HEK293 (cell line): Measurements from ENCODE around the gene VPS51.

Experiments used
- GLI2 ChIP-seq: fragments of 450-650 bp; formaldehyde crosslinking; IDR thresholded peaks from 2 replicates; pipeline ENCODE4; 2017; ENCODE audit warnings: missing biosample characterization, missing genetic modification characterization, low read depth, borderline replicate concordance
- GLIS1 ChIP-seq: fragments of 450-650 bp; formaldehyde crosslinking; IDR thresholded peaks from 2 replicates; pipeline ENCODE4 v1.5.1; 2016; ENCODE audit warnings: missing biosample characterization, missing genetic modification characterization
- IKZF3 ChIP-seq: fragments of 450-650 bp; IDR thresholded peaks from 2 replicates; pipeline ENCODE4 v1.5.0; 2018; ENCODE audit warnings: missing biosample characterization, mild to moderate bottlenecking, missing genetic modification characterization, moderate library complexity
- INSM2 ChIP-seq: fragments of 450-650 bp; formaldehyde crosslinking; IDR thresholded peaks from 2 replicates; pipeline ENCODE4 v1.5.1; 2016; ENCODE audit warnings: missing biosample characterization, missing genetic modification characterization
- MEIS1 ChIP-seq: sonication (generic); formaldehyde crosslinking; IDR thresholded peaks from 2 replicates; pipeline ENCODE4 v1.8.1; 2022; ENCODE audit warnings: missing genetic modification reagents, mild to moderate bottlenecking, borderline replicate concordance
- TSHZ1 ChIP-seq: fragments of 450-650 bp; formaldehyde crosslinking; IDR thresholded peaks from 2 replicates; pipeline ENCODE4 v1.5.1; 2016; ENCODE audit warnings: missing biosample characterization, missing genetic modification characterization, borderline replicate concordance
- YY2 ChIP-seq: fragments of 450-650 bp; formaldehyde crosslinking; IDR thresholded peaks from 2 replicates; pipeline ENCODE4 v1.5.1; 2016; ENCODE audit warnings: missing biosample characterization, missing genetic modification characterization
- ZBTB1 ChIP-seq: fragments of 450-650 bp; formaldehyde crosslinking; IDR thresholded peaks from 2 replicates; pipeline ENCODE4 v1.5.1; 2016; ENCODE audit warnings: missing biosample characterization, missing genetic modification characterization
- ZBTB11 ChIP-seq: fragments of 450-650 bp; formaldehyde crosslinking; conservative IDR thresholded peaks from 2 replicates; pipeline ENCODE4 v1.5.1; 2016; ENCODE audit warnings: low read depth, missing biosample characterization, missing genetic modification characterization
- ZFP69B ChIP-seq: fragments of 450-650 bp; formaldehyde crosslinking; IDR thresholded peaks from 2 replicates; pipeline ENCODE4 v1.5.1; 2016; ENCODE audit warnings: missing biosample characterization, missing genetic modification characterization
- ZNF169 ChIP-seq: fragments of 450-650 bp; formaldehyde crosslinking; IDR thresholded peaks from 2 replicates; pipeline ENCODE4 v1.5.1; 2016; ENCODE audit warnings: missing biosample characterization, missing genetic modification characterization
- ZNF19 ChIP-seq: fragments of 450-650 bp; formaldehyde crosslinking; IDR thresholded peaks from 2 replicates; pipeline ENCODE4; 2016; ENCODE audit warnings: missing biosample characterization, missing genetic modification characterization, low read depth
- ZNF23 ChIP-seq: fragments of 450-650 bp; formaldehyde crosslinking; IDR thresholded peaks from 2 replicates; pipeline ENCODE4 v1.5.1; 2016; ENCODE audit warnings: missing biosample characterization, missing genetic modification characterization, borderline replicate concordance
- ZNF239 ChIP-seq: fragments of 450-650 bp; formaldehyde crosslinking; IDR thresholded peaks from 2 replicates; pipeline ENCODE4 v1.5.1; 2016; ENCODE audit warnings: missing biosample characterization, missing genetic modification characterization
- ZNF274 ChIP-seq, 2 experiments: fragments of 200-500 bp in 1 of 2; fragments of 450-650 bp in 1 of 2; sonication (Bioruptor generic) in 1 of 2; formaldehyde crosslinking in 1 of 2; IDR thresholded peaks; 2 replicates each; pipeline versions ENCODE4 v1.5.1 to v1.6.1; 2014 to 2016; ENCODE audit warnings: borderline replicate concordance in 1 of 2, inconsistent platforms in 1 of 2, low read length in 1 of 2, missing biosample characterization in 1 of 2, missing genetic modification characterization in 1 of 2
- ZNF518A ChIP-seq: fragments of 450-650 bp; formaldehyde crosslinking; conservative IDR thresholded peaks from 2 replicates; pipeline ENCODE4 v1.5.1; 2016; ENCODE audit warnings: low read depth, missing biosample characterization, missing genetic modification characterization
- ZNF600 ChIP-seq: fragments of 450-650 bp; formaldehyde crosslinking; IDR thresholded peaks from 2 replicates; pipeline ENCODE4 v1.5.1; 2016; ENCODE audit warnings: missing biosample characterization, missing genetic modification characterization
- ZNF610 ChIP-seq: fragments of 450-650 bp; formaldehyde crosslinking; IDR thresholded peaks from 2 replicates; pipeline ENCODE4 v1.5.1; 2016; ENCODE audit warnings: missing biosample characterization, missing genetic modification characterization, borderline replicate concordance
- ZNF658 ChIP-seq: fragments of 450-650 bp; formaldehyde crosslinking; IDR thresholded peaks from 2 replicates; pipeline ENCODE4; 2016; ENCODE audit warnings: missing biosample characterization, missing genetic modification characterization
- ZNF670 ChIP-seq: fragments of 450-650 bp; formaldehyde crosslinking; IDR thresholded peaks from 2 replicates; pipeline ENCODE4 v1.5.1; 2016; ENCODE audit warnings: missing biosample characterization, missing genetic modification characterization, low read depth
- ZNF707 ChIP-seq: fragments of 450-650 bp; formaldehyde crosslinking; IDR thresholded peaks from 2 replicates; pipeline ENCODE4 v1.5.1; 2016; ENCODE audit warnings: missing biosample characterization, missing genetic modification characterization
- ZNF76 ChIP-seq: fragments of 450-650 bp; formaldehyde crosslinking; IDR thresholded peaks from 2 replicates; pipeline ENCODE4; 2016; ENCODE audit warnings: low read depth, missing biosample characterization, missing genetic modification characterization, borderline replicate concordance
- ZNF785 ChIP-seq: fragments of 450-650 bp; formaldehyde crosslinking; IDR thresholded peaks from 2 replicates; pipeline ENCODE4 v1.5.1; 2016; ENCODE audit warnings: missing biosample characterization, missing genetic modification characterization
- ZSCAN30 ChIP-seq: fragments of 450-650 bp; IDR thresholded peaks from 2 replicates; pipeline ENCODE4 v1.5.1; 2018; ENCODE audit warnings: missing biosample characterization, mild to moderate bottlenecking, missing genetic modification characterization, moderate library complexity

VPS51 gene

GRCh38 chr11:65095974-65096806 is at the start of gene VPS51 (continued):
- TF ChIP-seq ZNF518A (tag by site-specific recombination) = peak; percentile 94
- no peak for TF ChIP-seq MEIS1 (CRISPR knock-in tag)
- peak; percentile 100 for TF ChIP-seq ZBTB11 (tag by site-specific recombination)
- TF ChIP-seq ZNF600 (tag by site-specific recombination) = peak; percentile 43; the same call in 1 of the 2 replicates
- peak; percentile 83; the same call in 1 of the 2 replicates for TF ChIP-seq ZNF785 (tag by site-specific recombination)
- TF ChIP-seq YY2 (tag by site-specific recombination) = peak; percentile 93
- no peak for TF ChIP-seq ZNF274 (IDR thresholded peaks at IDR 0.05; ENCODE audit: low read length)
- no peak for TF ChIP-seq ZNF274 (tag by site-specific recombination; IDR thresholded peaks at IDR 0.05; ENCODE audit: borderline replicate concordance)
- peak; percentile 89 for TF ChIP-seq INSM2 (tag by site-specific recombination)
- TF ChIP-seq ZNF670 (tag by site-specific recombination) = no peak
- TF ChIP-seq GLIS1 (tag by site-specific recombination) = peak; percentile 60
- 0 out of 2 replicates have a peak, but pooled peaks have one; percentile 37 for TF ChIP-seq ZNF19 (tag by site-specific recombination)
- TF ChIP-seq ZNF169 = no peak
- TF ChIP-seq ZNF239 (tag by site-specific recombination) = peak; percentile 68; the same call in 1 of the 2 replicates
- peak; percentile 95 for TF ChIP-seq IKZF3 (tag by site-specific recombination)
- TF ChIP-seq ZNF658 = no peak
- TF ChIP-seq ZNF610 (tag by site-specific recombination) = 0 out of 2 replicates have a peak, but pooled peaks have one; percentile 40
- no peak for TF ChIP-seq GLI2 (tag by site-specific recombination)
- peak; percentile 89 for TF ChIP-seq ZFP69B
- 0 out of 2 replicates have a peak, but pooled peaks have one; percentile 46 for TF ChIP-seq ZNF23 (tag by site-specific recombination)
- no peak for TF ChIP-seq ZNF707 (tag by site-specific recombination)
- TF ChIP-seq ZBTB1 = 0 out of 2 replicates have a peak, but pooled peaks have one; percentile 17
- peak; percentile 99 for TF ChIP-seq ZSCAN30 (tag by site-specific recombination)
- TF ChIP-seq ZNF76 = peak; percentile 88
- TF ChIP-seq TSHZ1 (tag by site-specific recombination) = 0 out of 2 replicates have a peak, but pooled peaks have one; percentile 78
